Ishikawa (cell line): Measurements from ENCODE around the gene CALCB.

Experiments used
- CEBPB ChIP-seq: IDR thresholded peaks from 2 replicates; pipeline ENCODE4 v1.6.1; 2012
- CREB1 ChIP-seq: IDR thresholded peaks from 2 replicates; pipeline ENCODE4 v1.6.1; 2012; ENCODE audit warnings: low read depth
- EP300 ChIP-seq: IDR thresholded peaks from 2 replicates; pipeline ENCODE4 v1.6.1; 2012; ENCODE audit warnings: borderline replicate concordance
- FOXM1 ChIP-seq: IDR thresholded peaks from 2 replicates; pipeline ENCODE4 v1.6.1; 2012; ENCODE audit warnings: low read depth, borderline replicate concordance
- MAX ChIP-seq: IDR thresholded peaks from 2 replicates; pipeline ENCODE4 v1.6.1; 2012
- NFIC ChIP-seq: IDR thresholded peaks from 2 replicates; pipeline ENCODE4 v1.6.1; 2012
- RAD21 ChIP-seq: IDR thresholded peaks from 2 replicates; pipeline ENCODE4 v1.6.1; 2012; ENCODE audit warnings: low read depth
- TAF1 ChIP-seq: IDR thresholded peaks from 2 replicates; pipeline ENCODE4 v1.6.1; 2012; ENCODE audit warnings: low read depth, mild to moderate bottlenecking
- TCF12 ChIP-seq: IDR thresholded peaks from 2 replicates; pipeline ENCODE4 v1.6.1; 2012; ENCODE audit warnings: low read depth
- TEAD4 ChIP-seq: IDR thresholded peaks from 2 replicates; pipeline ENCODE4 v1.6.1; 2012
- USF1 ChIP-seq: IDR thresholded peaks from 2 replicates; pipeline ENCODE4 v1.6.1; 2012
- YY1 ChIP-seq: IDR thresholded peaks from 2 replicates; pipeline ENCODE4 v1.6.1; 2012; ENCODE audit warnings: low read depth
- ZBTB7A ChIP-seq: IDR thresholded peaks from 2 replicates; pipeline ENCODE4 v1.6.1; 2012; ENCODE audit warnings: low read depth
- TF ChIP-seq, protein P1 (sequence below): IDR thresholded peaks from 2 replicates; pipeline ENCODE4 v1.6.1; 2012; ENCODE audit warnings: low read depth, mild to moderate bottlenecking

DNA sequence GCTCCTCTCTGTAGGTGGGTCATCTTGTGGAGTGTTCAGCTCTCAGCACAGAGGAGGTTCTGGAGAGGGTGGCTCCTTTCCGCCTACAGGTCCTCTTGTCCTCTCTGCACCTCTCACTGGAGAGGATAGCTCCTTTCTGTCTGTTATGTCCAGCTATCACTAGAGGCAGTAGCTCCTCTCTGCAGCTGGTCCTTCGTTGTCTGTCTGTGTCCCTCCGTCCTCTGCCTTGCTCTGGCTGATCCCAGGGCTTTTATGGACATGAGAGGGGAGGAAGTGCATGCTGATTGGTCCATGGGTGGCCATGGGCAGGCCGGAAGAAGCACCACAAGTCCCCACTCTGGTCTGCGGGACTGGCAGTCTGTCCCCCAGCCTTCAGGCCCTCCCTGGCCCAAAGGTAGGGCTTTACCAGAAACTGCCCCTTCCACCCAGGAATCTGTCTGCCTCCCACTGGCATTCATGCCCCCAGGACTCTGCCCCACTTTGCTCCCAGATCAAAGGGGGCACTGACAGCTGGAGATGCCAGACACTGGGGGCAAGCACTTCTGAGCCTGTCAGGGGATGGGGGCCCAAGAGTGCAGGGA lies 38.6 kb upstream of the CALCB start:
- TF ChIP-seq RAD21 (no peak), MAX (no peak), TAF1 (no peak), CEBPB (no peak), EP300 (no peak), FOXM1 (no peak), TCF12 (no peak), TEAD4 (no peak), CREB1 (no peak), NFIC (no peak), ZBTB7A (no peak), USF1 (no peak), YY1 (no peak)
- TF ChIP-seq, protein P1, sequence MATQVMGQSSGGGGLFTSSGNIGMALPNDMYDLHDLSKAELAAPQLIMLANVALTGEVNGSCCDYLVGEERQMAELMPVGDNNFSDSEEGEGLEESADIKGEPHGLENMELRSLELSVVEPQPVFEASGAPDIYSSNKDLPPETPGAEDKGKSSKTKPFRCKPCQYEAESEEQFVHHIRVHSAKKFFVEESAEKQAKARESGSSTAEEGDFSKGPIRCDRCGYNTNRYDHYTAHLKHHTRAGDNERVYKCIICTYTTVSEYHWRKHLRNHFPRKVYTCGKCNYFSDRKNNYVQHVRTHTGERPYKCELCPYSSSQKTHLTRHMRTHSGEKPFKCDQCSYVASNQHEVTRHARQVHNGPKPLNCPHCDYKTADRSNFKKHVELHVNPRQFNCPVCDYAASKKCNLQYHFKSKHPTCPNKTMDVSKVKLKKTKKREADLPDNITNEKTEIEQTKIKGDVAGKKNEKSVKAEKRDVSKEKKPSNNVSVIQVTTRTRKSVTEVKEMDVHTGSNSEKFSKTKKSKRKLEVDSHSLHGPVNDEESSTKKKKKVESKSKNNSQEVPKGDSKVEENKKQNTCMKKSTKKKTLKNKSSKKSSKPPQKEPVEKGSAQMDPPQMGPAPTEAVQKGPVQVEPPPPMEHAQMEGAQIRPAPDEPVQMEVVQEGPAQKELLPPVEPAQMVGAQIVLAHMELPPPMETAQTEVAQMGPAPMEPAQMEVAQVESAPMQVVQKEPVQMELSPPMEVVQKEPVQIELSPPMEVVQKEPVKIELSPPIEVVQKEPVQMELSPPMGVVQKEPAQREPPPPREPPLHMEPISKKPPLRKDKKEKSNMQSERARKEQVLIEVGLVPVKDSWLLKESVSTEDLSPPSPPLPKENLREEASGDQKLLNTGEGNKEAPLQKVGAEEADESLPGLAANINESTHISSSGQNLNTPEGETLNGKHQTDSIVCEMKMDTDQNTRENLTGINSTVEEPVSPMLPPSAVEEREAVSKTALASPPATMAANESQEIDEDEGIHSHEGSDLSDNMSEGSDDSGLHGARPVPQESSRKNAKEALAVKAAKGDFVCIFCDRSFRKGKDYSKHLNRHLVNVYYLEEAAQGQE: no peak
